Peyer's patch (tissue), 4 donors: Measurements from ENCODE around the gene AIMP1. TPM values are rescaled to one million over a fixed set of nuclear protein-coding genes. Genes with fewer than 3 reads are reported as not detected.
"Not testable (repeated sequence)": the region's sequence is repeated elsewhere in the genome, so short reads cannot be mapped to it uniquely, and the experiment has no call there.

Source experiments
- DNase-seq, 3 donors: peaks; one replicate each; pipeline ENCODE4 v3.0.0-alpha.2; 2017 to 2019
- H3K27ac ChIP-seq, 4 donors: fragments of 200-600 bp; sonication (generic); one replicate each; pipeline ENCODE4 v1.5.1; 2016 to 2019
- H3K27me3 ChIP-seq, 2 donors: fragments of 200-600 bp; sonication (generic); one replicate each; pipeline ENCODE4 v1.5.1; 2019
- H3K36me3 ChIP-seq, 3 donors: fragments of 200-600 bp; sonication (generic); one replicate each; pipeline ENCODE4 v1.5.1; 2016 to 2019
- H3K4me1 ChIP-seq, 4 donors: fragments of 200-600 bp; sonication (generic); one replicate each; pipeline ENCODE4 v1.5.1; 2016 to 2019
- H3K4me3 ChIP-seq, 4 donors: fragments of 200-600 bp; sonication (generic); 1 replicate in 3 of 4; 2 replicates in 1 of 4; pipeline ENCODE4 v1.5.1; 2016 to 2019; ENCODE audit warnings: mild to moderate bottlenecking in 1 of 4
- H3K9me3 ChIP-seq, 4 donors: fragments of 200-600 bp; sonication (generic); one replicate each; pipeline ENCODE4 v1.5.1; 2016 to 2019; ENCODE audit warnings: mild to moderate bottlenecking in 1 of 4
- POLR2A ChIP-seq, 2 donors: fragments of 450-650 bp; IDR thresholded peaks; one replicate each; pipeline ENCODE4 v1.5.1; 2017; ENCODE audit warnings: antibody characterized with exemption in 2 of 2, mild to moderate bottlenecking in 2 of 2, moderate library complexity in 2 of 2
- total RNA-seq, 4 donors: library from RNA; depleted of rRNA; stranded (reverse); fragments of >200 nt; gene quantifications; one replicate each; pipeline ENCODE4 v1.1.0, GENCODE V29; 2016
- TF ChIP-seq, protein P1 (sequence below), 6 experiments: fragments of 450-650 bp in 4 of 6; fragments of 200-600 bp in 2 of 6; sonication (generic) in 1 of 6; IDR thresholded peaks; one replicate each; pipeline ENCODE4 v1.5.1; 2017 to 2019; ENCODE audit warnings: antibody characterized with exemption in 6 of 6, mild to moderate bottlenecking in 3 of 6, moderate library complexity in 1 of 6

Gene AIMP1
- total RNA-seq, 4 donors from 2014 or later: 18.3 to 40.4 (median 19.5) TPM

DNA sequence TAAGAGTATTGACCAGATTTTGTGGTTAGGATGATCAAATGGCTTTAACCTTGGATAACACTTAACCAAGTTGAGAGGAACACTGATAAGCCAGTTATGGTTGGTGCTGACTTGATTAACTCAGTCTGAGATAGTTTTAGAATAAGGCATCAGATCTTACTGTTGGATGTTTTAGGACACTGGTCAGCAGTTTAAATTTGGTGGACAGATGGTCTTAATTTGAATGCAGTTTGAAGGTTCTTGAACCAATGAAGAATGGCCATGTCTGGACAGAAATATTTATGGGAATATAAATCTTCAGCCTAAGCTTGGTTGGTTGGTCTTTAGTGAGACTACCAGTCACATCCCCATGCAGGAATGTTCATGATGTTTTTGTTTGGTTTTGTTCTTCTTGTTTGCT, 54.8 kb downstream of the AIMP1 start:
- H3K36me3 ChIP-seq: no peaks in the 10 kb centered on the region
- no peak for DNase-seq
- TF ChIP-seq POLR2A (IDR thresholded peaks at IDR 0.05): no peak
- TF ChIP-seq, protein P1, sequence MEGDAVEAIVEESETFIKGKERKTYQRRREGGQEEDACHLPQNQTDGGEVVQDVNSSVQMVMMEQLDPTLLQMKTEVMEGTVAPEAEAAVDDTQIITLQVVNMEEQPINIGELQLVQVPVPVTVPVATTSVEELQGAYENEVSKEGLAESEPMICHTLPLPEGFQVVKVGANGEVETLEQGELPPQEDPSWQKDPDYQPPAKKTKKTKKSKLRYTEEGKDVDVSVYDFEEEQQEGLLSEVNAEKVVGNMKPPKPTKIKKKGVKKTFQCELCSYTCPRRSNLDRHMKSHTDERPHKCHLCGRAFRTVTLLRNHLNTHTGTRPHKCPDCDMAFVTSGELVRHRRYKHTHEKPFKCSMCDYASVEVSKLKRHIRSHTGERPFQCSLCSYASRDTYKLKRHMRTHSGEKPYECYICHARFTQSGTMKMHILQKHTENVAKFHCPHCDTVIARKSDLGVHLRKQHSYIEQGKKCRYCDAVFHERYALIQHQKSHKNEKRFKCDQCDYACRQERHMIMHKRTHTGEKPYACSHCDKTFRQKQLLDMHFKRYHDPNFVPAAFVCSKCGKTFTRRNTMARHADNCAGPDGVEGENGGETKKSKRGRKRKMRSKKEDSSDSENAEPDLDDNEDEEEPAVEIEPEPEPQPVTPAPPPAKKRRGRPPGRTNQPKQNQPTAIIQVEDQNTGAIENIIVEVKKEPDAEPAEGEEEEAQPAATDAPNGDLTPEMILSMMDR (IDR thresholded peaks at IDR 0.05): no peak
- H3K4me3 ChIP-seq: no peak overlapping the region
- H3K4me1 ChIP-seq: no peaks in the 10 kb centered on the region
- H3K9me3 ChIP-seq: no peaks in the 10 kb centered on the region
- no peaks in the 10 kb centered on the region for H3K27me3 ChIP-seq
- H3K27ac ChIP-seq: no peak overlapping the region

- no peaks in the 10 kb centered on the region for H3K9me3 ChIP-seq
- no peak overlapping the region for H3K27ac ChIP-seq
- no peak for TF ChIP-seq POLR2A (IDR thresholded peaks at IDR 0.05)
- TF ChIP-seq, protein P1 (IDR thresholded peaks at IDR 0.05): no peak
- DNase-seq: no peak
- no peaks in the 10 kb centered on the region for H3K27me3 ChIP-seq
- no peak overlapping the region for H3K4me3 ChIP-seq
- H3K4me1 ChIP-seq: no peaks in the 10 kb centered on the region
- H3K36me3 ChIP-seq: no peaks in the 10 kb centered on the region
These were observed 56.7 kb downstream of the AIMP1 start for GRCh38 chr4:106373026-106373425.

DNA sequence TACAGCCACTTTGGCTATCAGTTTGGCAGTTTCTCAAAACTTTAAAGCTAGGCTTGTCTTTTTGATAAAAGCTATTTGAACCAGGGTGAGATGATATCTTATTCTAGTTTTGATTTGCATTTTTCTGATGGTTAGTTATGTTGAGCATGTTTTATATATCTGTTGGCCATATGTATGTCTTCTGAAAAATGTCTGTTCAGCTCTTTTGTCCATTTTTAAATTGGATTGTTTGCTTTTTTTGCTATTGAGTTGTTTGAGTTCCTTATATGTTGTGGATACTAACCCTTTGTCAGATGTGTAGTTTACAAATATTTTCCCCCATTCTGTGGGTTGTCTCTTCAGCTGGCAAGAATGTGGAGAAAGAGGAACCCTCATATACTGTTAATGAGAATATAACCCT, 63.8 kb downstream of the AIMP1 start:
- no peaks in the 10 kb centered on the region for H3K9me3 ChIP-seq
- H3K36me3 ChIP-seq: no peaks in the 10 kb centered on the region
- no peak for TF ChIP-seq POLR2A (IDR thresholded peaks at IDR 0.05)
- TF ChIP-seq, protein P1 (IDR thresholded peaks at IDR 0.05): no peak
- no peak for DNase-seq
- H3K27me3 ChIP-seq: no peaks in the 10 kb centered on the region
- H3K27ac ChIP-seq: no peak overlapping the region
- no peaks in the 10 kb centered on the region for H3K4me1 ChIP-seq
- no peak overlapping the region for H3K4me3 ChIP-seq

DNA sequence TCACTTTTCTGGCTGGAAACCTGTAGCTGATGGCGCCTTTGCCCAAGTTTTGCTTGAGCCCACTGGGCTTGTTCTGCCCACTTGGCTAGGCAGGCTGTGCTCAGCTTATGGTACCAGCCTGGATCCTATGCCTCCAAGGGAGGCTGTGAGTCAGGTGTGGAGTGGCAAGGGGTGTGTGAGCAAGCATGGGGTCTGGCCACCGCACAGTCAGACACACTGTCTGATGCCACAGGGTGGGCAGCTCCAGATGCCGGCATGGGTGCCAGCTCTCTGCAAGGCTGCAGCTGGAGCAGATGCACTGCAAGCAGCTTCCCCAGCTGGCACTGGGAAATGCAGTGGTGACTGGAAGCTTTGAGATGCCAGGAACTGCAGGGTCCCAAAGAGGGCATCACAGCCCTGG, 68.5 kb downstream of the AIMP1 start:
- no peaks in the 10 kb centered on the region for H3K9me3 ChIP-seq
- H3K27ac ChIP-seq: no peak overlapping the region
- H3K4me3 ChIP-seq: no peak overlapping the region
- H3K36me3 ChIP-seq: no peaks in the 10 kb centered on the region
- H3K27me3 ChIP-seq: no peaks in the 10 kb centered on the region
- no peaks in the 10 kb centered on the region for H3K4me1 ChIP-seq
- TF ChIP-seq POLR2A (IDR thresholded peaks at IDR 0.05): no peak
- TF ChIP-seq, protein P1 (IDR thresholded peaks at IDR 0.05): no peak
- DNase-seq: no peak

DNA sequence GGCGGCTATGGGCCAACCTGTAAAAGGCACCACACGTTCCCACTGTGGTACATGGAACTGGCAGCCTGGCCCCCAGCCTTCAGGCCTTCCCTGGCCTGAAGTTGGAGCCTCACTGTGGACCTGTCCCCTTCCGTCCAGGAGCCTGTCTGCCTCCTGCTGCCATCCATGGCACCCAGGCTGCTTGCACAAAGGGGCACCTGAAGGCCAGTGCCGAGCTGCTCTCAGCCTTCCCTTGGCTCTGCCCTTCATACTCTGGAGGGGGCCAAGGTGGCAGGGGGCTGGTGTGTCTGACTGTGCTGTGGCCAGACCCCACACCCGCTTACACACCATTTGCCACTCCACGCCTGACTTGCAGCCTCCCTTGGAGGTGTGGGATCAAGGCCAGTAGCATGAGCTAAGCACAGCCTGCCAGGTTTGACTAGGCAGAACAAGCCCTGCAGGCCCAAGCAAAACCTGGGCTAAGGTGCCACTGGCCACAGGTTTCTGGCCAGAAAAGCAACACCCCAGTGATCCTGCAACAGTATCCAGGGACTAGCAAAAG, 69.6 kb downstream of the AIMP1 start:
- H3K27ac ChIP-seq: no peak overlapping the region
- H3K4me3 ChIP-seq: no peak overlapping the region
- TF ChIP-seq, protein P1 (IDR thresholded peaks at IDR 0.05): no peak
- H3K36me3 ChIP-seq: no peaks in the 10 kb centered on the region
- no peak for DNase-seq
- no peaks in the 10 kb centered on the region for H3K9me3 ChIP-seq
- H3K4me1 ChIP-seq: no peaks in the 10 kb centered on the region
- no peaks in the 10 kb centered on the region for H3K27me3 ChIP-seq

DNA sequence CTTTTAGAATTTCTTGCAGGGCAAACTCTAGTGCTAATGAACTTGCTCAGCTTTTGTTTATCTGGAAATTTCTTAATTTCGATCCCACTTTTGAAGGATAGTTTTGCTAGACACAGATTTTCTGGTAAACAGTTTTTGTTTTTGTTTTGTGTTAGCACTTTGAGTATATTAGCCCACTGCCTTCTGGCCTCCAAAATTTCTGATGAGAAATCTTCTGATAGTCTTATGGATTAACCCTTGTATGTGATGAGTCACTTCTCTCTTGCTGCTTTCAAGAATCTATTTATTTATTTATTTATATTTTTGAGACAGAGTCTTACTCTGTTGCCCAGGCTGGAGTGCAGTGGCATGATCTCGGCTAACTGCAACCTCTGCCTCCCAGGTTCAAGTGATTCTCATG, 79.2 kb downstream of the AIMP1 start:
- H3K27me3 ChIP-seq: no peaks in the 10 kb centered on the region
- no peak for TF ChIP-seq POLR2A (IDR thresholded peaks at IDR 0.05)
- TF ChIP-seq, protein P1 (IDR thresholded peaks at IDR 0.05): no peak
- peaks cover 0 to 14% (median 0%) of the 10 kb centered on the region in 4 donors for H3K9me3 ChIP-seq
- no peaks in the 10 kb centered on the region for H3K36me3 ChIP-seq
- no peaks in the 10 kb centered on the region for H3K4me1 ChIP-seq
- no peak overlapping the region for H3K4me3 ChIP-seq
- no peak for DNase-seq
- H3K27ac ChIP-seq: no peak overlapping the region

DNA sequence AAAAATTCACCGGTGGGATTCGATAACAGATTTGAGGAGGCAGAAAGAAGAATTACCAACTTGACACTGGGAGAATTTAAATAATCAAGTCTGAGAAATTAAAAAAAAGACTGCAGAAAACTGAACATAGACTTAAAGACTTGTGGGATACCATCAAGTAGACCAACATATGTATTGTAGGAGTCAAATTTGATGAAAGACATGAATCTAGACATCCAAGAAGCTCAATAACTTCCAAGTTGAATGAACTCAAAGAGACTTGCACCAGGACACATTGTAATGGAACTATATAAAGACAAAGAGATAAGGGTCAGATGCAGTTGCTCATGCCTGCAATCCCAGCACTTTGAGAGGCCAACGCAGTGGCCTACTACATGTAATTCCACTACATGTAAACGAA, 82.5 kb downstream of the AIMP1 start:
- not testable (repeated sequence) for H3K27ac ChIP-seq, H3K27me3 ChIP-seq, DNase-seq, H3K4me3 ChIP-seq, H3K36me3 ChIP-seq, H3K4me1 ChIP-seq
- H3K9me3 ChIP-seq: peaks cover 0 to 14% (median 0%) of the 10 kb centered on the region in 4 donors
